ENCODE measurements around the gene SLFN13.
"Not testable (repeated sequence)": the region's sequence is repeated elsewhere in the genome, so short reads cannot be mapped to it uniquely, and the experiment has no call there.

SLFN13 gene

DNA sequence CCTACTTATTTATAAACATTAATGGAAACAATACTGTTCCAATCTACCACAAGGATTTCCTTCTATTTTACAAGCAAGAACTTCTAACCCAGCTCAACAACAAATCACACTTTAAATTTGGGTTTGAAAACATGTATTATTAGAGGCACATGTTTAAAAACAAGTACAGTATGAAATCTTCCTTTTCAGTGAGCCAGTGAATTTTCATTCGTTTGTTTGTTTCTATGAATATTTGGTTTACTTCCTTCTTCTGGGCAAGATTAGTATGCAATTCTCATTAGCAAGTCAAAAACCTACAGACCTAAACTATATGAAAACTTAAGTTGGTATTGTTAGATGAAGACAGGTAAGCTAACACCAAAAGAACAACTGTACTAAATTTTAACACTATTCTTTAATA is 42.0 kb downstream of the SLFN13 start:
- no peak overlapping the region for H3K4me3 Mint-ChIP-seq
- no peaks in the 10 kb centered on the region for H3K27me3 Mint-ChIP-seq
- no peaks in the 10 kb centered on the region for H3K4me1 Mint-ChIP-seq (ENCODE audit: low read depth)
- H3K36me3 Mint-ChIP-seq (ENCODE audit: low read depth) = peaks cover 8% of the 10 kb centered on the region
- no peak overlapping the region for H3K27ac Mint-ChIP-seq
- no peaks in the 10 kb centered on the region for H3K9me3 Mint-ChIP-seq

DNA sequence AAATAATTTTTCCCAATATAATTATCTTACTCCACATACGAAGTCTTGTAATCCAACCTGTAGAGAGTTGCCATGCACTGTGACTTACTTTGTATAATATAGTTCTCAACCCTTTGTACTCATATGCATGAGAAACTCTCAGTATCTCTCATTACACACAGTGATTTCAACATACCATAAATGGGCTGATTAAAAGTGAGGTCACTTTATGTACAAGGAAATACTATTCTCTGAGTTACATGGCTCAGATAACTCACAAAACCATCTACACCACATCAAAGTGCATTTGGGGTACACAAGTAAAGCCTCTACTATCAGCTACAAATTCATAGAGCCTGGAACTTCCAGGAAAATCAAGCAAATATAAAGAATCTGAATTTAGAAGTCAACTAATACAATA is 44.2 kb downstream of the SLFN13 start:
- no peak overlapping the region for H3K4me3 Mint-ChIP-seq
- H3K4me1 Mint-ChIP-seq (ENCODE audit: low read depth) = no peaks in the 10 kb centered on the region
- no peak overlapping the region for H3K27ac Mint-ChIP-seq
- no peaks in the 10 kb centered on the region for H3K9me3 Mint-ChIP-seq
- H3K36me3 Mint-ChIP-seq (ENCODE audit: low read depth) = peaks cover 4% of the 10 kb centered on the region
- H3K27me3 Mint-ChIP-seq = no peaks in the 10 kb centered on the region

DNA sequence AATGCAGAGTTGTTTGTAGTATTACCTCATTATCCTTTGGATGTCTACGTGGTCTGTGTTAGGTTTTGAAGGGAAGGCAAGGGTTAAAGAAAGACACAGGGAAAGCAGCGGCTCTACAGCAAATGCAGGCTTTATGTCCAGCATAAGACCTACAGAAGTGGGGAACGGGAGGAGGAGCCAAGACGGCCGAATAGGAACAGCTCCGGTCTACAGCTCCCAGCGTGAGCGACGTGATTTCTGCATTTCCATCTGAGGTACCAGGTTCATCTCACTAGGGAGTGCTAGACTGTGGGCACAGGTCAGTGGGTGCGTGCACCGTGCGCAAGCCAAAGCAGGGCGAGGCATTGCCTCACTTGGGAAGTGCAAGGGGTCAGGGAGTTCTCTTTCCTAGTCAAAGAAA is 54.8 kb downstream of the SLFN13 start:
- H3K36me3 Mint-ChIP-seq (ENCODE audit: low read depth); H3K27ac Mint-ChIP-seq; H3K27me3 Mint-ChIP-seq; H3K9me3 Mint-ChIP-seq; H3K4me1 Mint-ChIP-seq (ENCODE audit: low read depth); H3K4me3 Mint-ChIP-seq: not testable (repeated sequence)

DNA sequence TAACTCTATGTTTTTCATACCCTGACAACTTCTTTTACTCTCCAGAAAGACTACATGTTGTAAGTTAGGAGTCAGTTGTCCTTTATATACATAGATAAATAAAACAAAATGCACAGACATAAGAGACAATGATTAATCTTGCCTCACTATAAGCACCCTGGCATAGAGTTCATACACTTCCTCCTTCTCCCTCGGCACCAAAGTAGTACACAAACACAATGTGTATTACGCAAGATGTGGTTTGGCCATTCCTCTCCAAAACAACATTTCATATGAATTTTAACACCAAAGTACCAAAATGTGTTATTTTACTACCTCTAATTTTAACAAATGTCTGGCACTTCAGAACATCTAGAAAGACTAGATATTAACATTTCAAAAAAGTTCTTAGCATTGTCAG is 57.9 kb downstream of the SLFN13 start:
- no peaks in the 10 kb centered on the region for H3K9me3 Mint-ChIP-seq
- no peak overlapping the region for H3K27ac Mint-ChIP-seq
- H3K4me3 Mint-ChIP-seq = no peak overlapping the region
- H3K27me3 Mint-ChIP-seq = peaks cover 5% of the 10 kb centered on the region
- H3K36me3 Mint-ChIP-seq (ENCODE audit: low read depth) = peaks cover 4% of the 10 kb centered on the region
- no peaks in the 10 kb centered on the region for H3K4me1 Mint-ChIP-seq (ENCODE audit: low read depth)

DNA sequence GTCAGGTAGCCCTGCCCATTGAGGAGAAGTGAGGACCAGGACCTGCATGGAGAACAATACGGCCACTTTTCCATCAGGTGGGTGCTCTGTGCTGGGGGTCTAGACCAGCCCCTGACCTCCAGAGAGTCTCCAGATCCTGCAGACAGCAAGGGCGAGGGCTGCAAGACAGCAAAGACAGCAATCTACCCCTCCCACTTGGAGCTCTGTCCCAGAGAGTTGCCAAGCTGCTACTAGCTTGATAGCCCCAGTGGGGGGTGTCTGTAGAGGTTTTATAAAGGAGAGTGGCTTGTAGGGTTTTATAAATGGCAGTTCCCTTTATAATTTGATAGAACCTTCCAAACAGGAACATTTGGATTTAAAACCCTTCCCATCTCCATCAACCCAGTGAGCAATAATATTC is 58.4 kb downstream of the SLFN13 start:
- peaks cover 5% of the 10 kb centered on the region for H3K27me3 Mint-ChIP-seq
- no peaks in the 10 kb centered on the region for H3K9me3 Mint-ChIP-seq
- H3K4me3 Mint-ChIP-seq = no peak overlapping the region
- no peak overlapping the region for H3K27ac Mint-ChIP-seq
- peaks cover 4% of the 10 kb centered on the region for H3K36me3 Mint-ChIP-seq (ENCODE audit: low read depth)
- H3K4me1 Mint-ChIP-seq (ENCODE audit: low read depth) = no peaks in the 10 kb centered on the region

DNA sequence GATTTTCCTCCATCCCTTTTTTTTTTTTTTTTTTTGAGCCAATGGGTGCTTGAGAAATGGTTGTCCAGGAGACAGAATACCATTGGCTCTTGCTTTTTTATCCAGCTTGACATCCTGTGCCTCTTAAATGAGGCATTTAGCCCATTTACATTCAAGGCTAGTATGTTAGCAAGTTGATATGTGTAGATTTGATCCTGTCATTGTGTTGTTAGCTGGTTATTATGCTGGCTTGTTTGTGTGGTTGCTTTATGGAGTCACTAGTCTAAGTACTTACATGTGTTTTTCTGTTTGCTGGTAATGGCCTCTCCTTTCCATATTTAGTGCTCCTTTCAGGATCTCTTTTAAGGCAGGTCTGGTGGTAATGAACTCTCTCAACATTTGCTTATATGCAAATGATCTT is 61.1 kb downstream of the SLFN13 start:
- Mint-ChIP-seq H3K27ac (no peak overlapping the region), H3K4me1 (ENCODE audit: low read depth) (no peaks in the 10 kb centered on the region), H3K36me3 (ENCODE audit: low read depth) (no peaks in the 10 kb centered on the region)

More for the DNA sequence above, 61.1 kb downstream of the SLFN13 start:
- H3K4me3 Mint-ChIP-seq = no peak overlapping the region
- H3K9me3 Mint-ChIP-seq = peaks cover 4% of the 10 kb centered on the region
- H3K27me3 Mint-ChIP-seq = no peaks in the 10 kb centered on the region
